Activated B cell treated with CpG ODN at 0.5 μM for 24 hours (primary cell): ENCODE data around the gene GPR26. TPM values are rescaled to one million over a fixed set of nuclear protein-coding genes. Genes with fewer than 3 reads are reported as not detected.

ENCODE experiments used
- ATAC-seq: fragments of 200-7000 bp; cut with Tn5 transposase; one replicate; pipeline ENCODE4 v1.10.0; 2021; ENCODE audit warnings: low read depth, mild to moderate bottlenecking, moderate library complexity
- CTCF ChIA-PET: fragments of 350-600 bp; sonication (Branson Sonifier 250); formaldehyde crosslinking; loops from one replicate; lab custom pipeline; 2021; ENCODE audit warnings: antibody characterized with exemption; lab: Charles Lee
- POLR2A ChIA-PET: fragments of 350-600 bp; sonication (Branson Sonifier 250); formaldehyde crosslinking; loops from one replicate; lab custom pipeline; 2021; ENCODE audit warnings: antibody characterized with exemption; lab: Charles Lee
- DNase-seq: peaks from one replicate; pipeline ENCODE4 v3.0.0; 2022
- H3K27ac Mint-ChIP-seq: one replicate; pipeline ENCODE4 v1.8.0; 2020; ENCODE audit warnings: mixed read lengths
- H3K27me3 Mint-ChIP-seq: one replicate; pipeline ENCODE4 v1.8.0; 2021; ENCODE audit warnings: mixed read lengths
- H3K36me3 Mint-ChIP-seq: one replicate; pipeline ENCODE4 v1.8.0; 2021; ENCODE audit warnings: low read depth, mixed read lengths
- H3K4me1 Mint-ChIP-seq: one replicate; pipeline ENCODE4 v1.8.0; 2021; ENCODE audit warnings: mixed read lengths
- H3K4me3 Mint-ChIP-seq: one replicate; pipeline ENCODE4 v1.8.0; 2020; ENCODE audit warnings: mild to moderate bottlenecking, mixed read lengths
- H3K9me3 Mint-ChIP-seq: one replicate; pipeline ENCODE4 v1.8.0; 2020; ENCODE audit warnings: mixed read lengths
- CTCF ChIP-seq: fragments of 200-600 bp; IDR thresholded peaks from one replicate; pipeline ENCODE4 v1.8.0; 2022; ENCODE audit warnings: antibody characterized with exemption, mild to moderate bottlenecking
- intact Hi-C: fragments of 100-400 bp; cut with micrococcal nuclease; formaldehyde crosslinking; loops from one replicate; pipeline ENCODE4 v1.15.1; 2024
- total RNA-seq: library from RNA; stranded (reverse); gene quantifications from 2 replicates; pipeline ENCODE4 v1.2.3, GENCODE V29; 2022

Gene GPR26
- total RNA-seq, 1 donor from 2014 or later: not detected

DNA sequence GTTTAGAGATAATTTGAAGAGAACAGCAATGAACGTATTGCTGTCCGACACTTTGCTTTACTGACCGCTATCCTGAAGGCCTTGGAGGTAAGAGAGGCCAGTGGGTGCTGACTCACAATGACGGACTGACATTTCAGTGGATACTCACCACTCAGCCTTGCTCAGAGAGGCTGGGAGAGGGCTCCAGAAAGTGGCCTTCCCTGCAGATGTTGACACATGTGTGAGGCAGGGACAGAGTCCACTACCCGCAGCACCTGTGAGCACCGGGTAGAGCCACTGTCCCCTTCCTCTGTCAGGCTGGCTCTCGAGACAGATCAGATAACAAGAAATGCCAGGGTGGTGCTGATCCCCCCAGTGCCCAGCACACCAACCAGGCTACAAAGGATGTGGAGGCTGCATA lies 75.0 kb downstream of the GPR26 start:
- intact Hi-C loops: no loop called here
- no peak for TF ChIP-seq CTCF
- Mint-ChIP-seq H3K4me1 (no peaks in the 10 kb centered on the region), H3K9me3 (no peaks in the 10 kb centered on the region), H3K27ac (no peak overlapping the region), H3K36me3 (no peaks in the 10 kb centered on the region), H3K4me3 (no peak overlapping the region), H3K27me3 (peaks cover 3% of the 10 kb centered on the region)
- ChIA-PET POLR2A (no interaction called here), CTCF (no interaction called here)
- DNase-seq (no peak), ATAC-seq (no peak)

DNA sequence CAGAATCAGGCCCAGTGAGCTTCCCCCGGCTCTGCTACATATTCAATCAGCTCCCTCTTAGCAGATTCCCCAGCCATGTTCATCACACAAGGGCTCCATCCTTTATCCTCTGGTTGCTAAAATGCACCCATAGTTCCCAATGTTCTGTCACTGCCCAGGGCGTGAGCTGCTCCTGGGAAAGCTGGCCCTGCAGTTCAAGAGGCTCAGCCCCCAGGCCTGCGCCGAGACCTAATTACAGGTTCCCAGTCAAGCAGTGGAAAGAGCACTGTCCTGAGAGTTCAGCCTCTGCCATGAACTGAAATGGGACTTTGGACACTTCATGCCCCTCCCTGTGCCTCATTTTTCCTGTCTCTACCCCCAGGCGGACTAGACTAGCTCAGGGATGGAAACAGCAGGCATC lies 75.6 kb downstream of the GPR26 start:
- ATAC-seq (no peak), DNase-seq (no peak)
- H3K36me3 Mint-ChIP-seq: no peaks in the 10 kb centered on the region
- CTCF ChIA-PET: no interaction called here
- H3K4me3 Mint-ChIP-seq: no peak overlapping the region
- H3K4me1 Mint-ChIP-seq: no peaks in the 10 kb centered on the region
- no peaks in the 10 kb centered on the region for H3K9me3 Mint-ChIP-seq
- no peak for TF ChIP-seq CTCF
- POLR2A ChIA-PET: no interaction called here
- intact Hi-C loops: no loop called here
- H3K27ac Mint-ChIP-seq: no peak overlapping the region
- H3K27me3 Mint-ChIP-seq: peaks cover 3% of the 10 kb centered on the region

DNA sequence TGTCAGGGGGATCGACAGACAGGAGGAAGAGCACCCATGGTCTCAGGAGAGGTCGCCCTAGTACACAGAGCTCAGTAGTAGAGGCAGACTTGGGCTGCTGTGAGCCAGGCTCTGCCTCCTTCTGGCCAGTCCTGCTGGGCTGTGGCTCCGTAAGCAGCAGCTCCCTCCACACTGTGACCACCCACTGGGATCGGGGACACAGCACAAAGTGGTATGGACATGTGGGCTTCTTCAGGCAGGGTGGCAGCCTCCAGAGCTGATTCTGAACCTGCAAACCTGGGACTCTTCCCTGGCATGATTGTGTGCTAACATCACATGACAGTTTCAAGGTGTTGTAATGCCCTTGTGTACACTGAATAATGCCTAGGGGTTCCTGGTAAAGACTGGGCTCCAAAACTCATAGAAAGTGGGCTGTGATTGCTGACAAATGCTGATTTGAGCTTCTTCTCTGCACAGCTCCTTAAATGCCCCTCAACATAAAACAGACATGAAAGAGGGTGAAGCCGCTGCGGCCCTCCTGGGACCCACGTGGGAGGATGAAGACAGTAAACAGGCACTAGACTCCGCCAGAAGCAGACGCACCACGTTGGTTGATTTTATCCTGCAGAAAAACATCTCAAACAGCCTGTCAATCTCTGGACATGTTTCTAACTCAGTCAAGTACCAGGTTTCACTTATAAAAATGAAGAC lies 76.7 kb downstream of the GPR26 start:
- ATAC-seq (no peak), DNase-seq (no peak)
- POLR2A ChIA-PET: no interaction called here
- H3K9me3 Mint-ChIP-seq: no peaks in the 10 kb centered on the region
- H3K27me3 Mint-ChIP-seq: peaks cover 3% of the 10 kb centered on the region
- H3K4me1 Mint-ChIP-seq: no peaks in the 10 kb centered on the region
- H3K27ac Mint-ChIP-seq: no peak overlapping the region
- intact Hi-C loops: no loop called here
- no peaks in the 10 kb centered on the region for H3K36me3 Mint-ChIP-seq
- no peak overlapping the region for H3K4me3 Mint-ChIP-seq
- CTCF ChIA-PET: no interaction called here
- TF ChIP-seq CTCF: no peak

DNA sequence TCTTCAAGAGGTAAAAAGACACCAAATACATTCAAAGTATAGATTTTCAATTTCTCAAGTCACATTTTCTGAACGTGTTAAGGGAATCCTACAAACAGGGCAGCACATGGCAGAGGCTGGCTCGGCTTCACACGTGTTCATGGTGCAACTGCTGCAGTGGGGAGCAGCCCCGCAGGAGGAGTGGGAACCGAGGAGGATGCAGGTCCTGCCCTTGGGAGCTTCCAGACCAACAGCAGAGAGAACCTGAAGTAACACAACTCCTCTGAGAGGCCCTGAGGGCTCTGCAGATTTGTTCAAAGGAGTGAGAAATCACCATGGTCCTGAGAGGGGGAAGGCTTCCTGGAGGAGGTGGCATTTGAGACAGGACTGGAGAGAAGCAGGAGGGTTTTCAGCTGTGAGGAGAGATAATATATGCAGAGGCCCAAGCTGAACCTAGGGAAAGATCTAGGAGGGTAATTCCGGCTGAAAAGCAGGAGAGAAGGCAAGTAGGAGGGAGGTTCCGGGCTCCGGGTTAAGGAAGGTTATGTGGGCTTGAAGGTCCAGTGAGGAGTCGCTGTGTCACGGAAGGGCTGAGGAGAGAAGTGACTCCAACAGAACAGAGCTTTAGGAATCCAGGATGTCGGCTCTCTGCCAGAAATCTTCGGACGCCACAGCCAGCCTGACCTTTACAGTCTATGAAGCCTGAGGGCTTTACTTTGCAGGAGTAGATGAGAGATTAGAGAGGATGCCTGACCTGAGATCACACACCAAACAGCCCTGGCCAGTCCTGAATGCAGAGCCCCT lies 77.5 kb downstream of the GPR26 start:
- DNase-seq (no peak), ATAC-seq (no peak)
- ChIA-PET CTCF (no interaction called here), POLR2A (no interaction called here)
- Mint-ChIP-seq H3K4me3 (no peak overlapping the region), H3K36me3 (no peaks in the 10 kb centered on the region), H3K9me3 (no peaks in the 10 kb centered on the region), H3K27ac (no peak overlapping the region), H3K4me1 (no peaks in the 10 kb centered on the region), H3K27me3 (peaks cover 3% of the 10 kb centered on the region)
- TF ChIP-seq CTCF: no peak
- intact Hi-C loops: no loop called here

DNA sequence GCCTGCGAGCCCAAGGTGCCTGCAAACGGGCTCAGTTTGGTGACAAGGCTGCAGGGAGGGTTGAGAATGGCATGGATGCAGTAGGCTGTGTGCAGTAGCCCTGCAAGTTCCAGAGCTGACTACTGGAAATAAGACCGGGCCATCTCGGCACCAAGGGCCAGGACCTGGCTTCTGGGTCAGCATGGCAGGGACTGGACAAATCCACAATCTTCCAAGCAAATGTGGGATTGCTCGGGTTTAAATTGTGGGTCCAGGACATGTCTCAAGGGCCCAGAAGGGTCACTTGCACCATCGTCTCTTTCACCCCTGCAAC lies 78.0 kb downstream of the GPR26 start:
- no peak for TF ChIP-seq CTCF
- H3K4me3 Mint-ChIP-seq: no peak overlapping the region
- CTCF ChIA-PET: no interaction called here
- POLR2A ChIA-PET: no interaction called here
- H3K36me3 Mint-ChIP-seq: no peaks in the 10 kb centered on the region
- H3K27me3 Mint-ChIP-seq: peaks cover 3% of the 10 kb centered on the region
- intact Hi-C loops: no loop called here
- ATAC-seq (no peak), DNase-seq (no peak)
- no peaks in the 10 kb centered on the region for H3K4me1 Mint-ChIP-seq
- no peak overlapping the region for H3K27ac Mint-ChIP-seq
- H3K9me3 Mint-ChIP-seq: no peaks in the 10 kb centered on the region

Other genes with a start within 250 kb of the GPR26 start
- gene CPXM2, start 225.5 kb downstream of the GPR26 start, total RNA-seq: not detected in 2 replicates